Activated CD4-positive, alpha-beta T cell treated with anti-CD3 and anti-CD28 coated beads for 36 hours (primary cell): ENCODE results near the gene FXYD6. TPM values are rescaled to one million over a fixed set of nuclear protein-coding genes. Genes with fewer than 3 reads are reported as not detected.

ENCODE experiments used
- ATAC-seq: fragments of 200-7000 bp; cut with Tn5 transposase; one replicate; pipeline ENCODE4 v1.10.0; 2021; ENCODE audit warnings: mild to moderate bottlenecking, moderate library complexity
- CTCF ChIA-PET: fragments of 350-600 bp; sonication (Branson Sonifier 250); formaldehyde crosslinking; loops from one replicate; lab custom pipeline; 2021; ENCODE audit warnings: antibody characterized with exemption; lab: Charles Lee
- POLR2A ChIA-PET: fragments of 350-600 bp; sonication (Branson Sonifier 250); formaldehyde crosslinking; loops from one replicate; lab custom pipeline; 2021; ENCODE audit warnings: antibody characterized with exemption, inconsistent platforms; lab: Charles Lee
- DNase-seq: peaks from one replicate; pipeline ENCODE4 v3.0.0-alpha.2; 2020
- H3K27ac Mint-ChIP-seq: one replicate; pipeline ENCODE4 v1.8.0; 2021; ENCODE audit warnings: mixed read lengths
- H3K27me3 Mint-ChIP-seq: one replicate; pipeline ENCODE4 v1.8.0; 2021; ENCODE audit warnings: mixed read lengths
- H3K36me3 Mint-ChIP-seq: one replicate; pipeline ENCODE4 v1.8.0; 2021; ENCODE audit warnings: low read depth, mixed read lengths
- H3K4me1 Mint-ChIP-seq: one replicate; pipeline ENCODE4 v1.8.0; 2021; ENCODE audit warnings: mixed read lengths
- H3K4me3 Mint-ChIP-seq: one replicate; pipeline ENCODE4 v1.8.0; 2021; ENCODE audit warnings: mild to moderate bottlenecking, moderate library complexity, mixed read lengths
- H3K9me3 Mint-ChIP-seq: one replicate; pipeline ENCODE4 v1.8.0; 2021; ENCODE audit warnings: low read depth, mixed read lengths
- intact Hi-C, 2 experiments: fragments of 100-400 bp; cut with DNase I in 1 of 2; cut with micrococcal nuclease in 1 of 2; formaldehyde crosslinking; loops; one replicate each; pipeline versions ENCODE4 v1.14.2 to v1.15.1; 2022 to 2024; cut with DNase I, micrococcal nuclease
- total RNA-seq, 2 experiments: library from RNA; stranded (reverse); gene quantifications; one replicate each; pipeline ENCODE4 v1.2.3, GENCODE V29; 2021

FXYD6 gene
- total RNA-seq, 2 experiments from 2014 or later, result 0.46 to 0.47 TPM

DNA sequence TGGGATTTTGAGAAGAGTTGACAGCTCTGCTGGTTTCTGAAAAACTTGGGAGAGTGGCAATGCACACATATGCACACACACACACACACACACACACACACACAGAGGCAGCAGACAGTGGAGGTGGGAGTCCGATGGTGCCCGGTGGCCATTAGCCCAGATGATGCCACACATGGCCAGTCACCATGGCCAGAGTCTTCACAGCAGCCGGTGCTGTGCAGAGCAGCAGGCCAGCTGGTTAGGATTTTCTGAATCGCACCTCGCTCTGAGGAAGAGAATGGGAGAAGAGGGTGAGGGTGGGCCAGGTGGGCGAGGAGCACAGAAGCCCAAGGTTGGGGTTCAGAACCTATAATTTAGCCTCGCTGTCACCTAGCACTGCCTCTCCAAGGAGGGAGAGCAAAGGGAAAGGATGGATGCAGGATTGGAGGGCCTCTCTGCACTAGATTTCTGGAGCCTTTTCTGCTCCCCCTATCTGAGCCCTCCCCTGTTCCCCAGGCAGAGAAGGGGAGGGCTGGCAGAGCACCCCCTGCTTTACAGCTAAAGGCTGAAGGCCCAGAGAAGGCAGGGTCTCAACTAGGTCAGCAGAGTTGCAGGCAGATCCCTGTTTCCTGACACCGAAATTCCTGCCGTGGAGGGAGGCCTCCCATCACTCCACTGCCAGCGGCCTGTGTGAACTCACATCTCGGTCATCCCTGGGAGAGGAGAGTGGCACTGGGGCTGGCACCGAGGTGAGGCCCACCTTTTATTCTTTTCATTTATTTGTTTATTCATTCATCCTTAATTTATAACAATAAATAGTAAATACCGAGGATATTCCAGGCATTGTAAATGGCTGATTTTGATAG lies 25.8 kb upstream of the FXYD6 start:
- Mint-ChIP-seq H3K9me3 (no peaks in the 10 kb centered on the region), H3K27me3 (no peaks in the 10 kb centered on the region), H3K36me3 (no peaks in the 10 kb centered on the region), H3K4me1 (peaks cover 2% of the 10 kb centered on the region), H3K27ac (no peak overlapping the region), H3K4me3 (no peak overlapping the region)
- ATAC-seq, result no peak
- ChIA-PET CTCF (interaction anchor here (0.6 to 1.4 kb wide), 4 partner anchors 23 to 201 kb away, joined by 3 to 5 read pairs (median 3); no protein-coding TSS in a partner anchor), POLR2A (no interaction called here)
- DNase-seq, result no peak
- intact Hi-C loops, result no loop called here

GRCh38 chr11:117901601-117902000 lies 25.1 kb upstream of the FXYD6 start:
- ATAC-seq (no peak), DNase-seq (no peak)
- ChIA-PET POLR2A (no interaction called here), CTCF (interaction anchor here (0.6 to 1.4 kb wide), 3 partner anchors 23 to 202 kb away, joined by 3 to 5 read pairs (median 3); no protein-coding TSS in a partner anchor)
- intact Hi-C loops, result no loop called here
- Mint-ChIP-seq H3K4me3 (no peak overlapping the region), H3K4me1 (no peaks in the 10 kb centered on the region), H3K27me3 (no peaks in the 10 kb centered on the region), H3K36me3 (no peaks in the 10 kb centered on the region), H3K27ac (no peak overlapping the region), H3K9me3 (no peaks in the 10 kb centered on the region)

GRCh38 chr11:117900720-117901440 lies 24.4 kb upstream of the FXYD6 start:
- Mint-ChIP-seq H3K36me3 (no peaks in the 10 kb centered on the region), H3K27me3 (no peaks in the 10 kb centered on the region), H3K27ac (no peak overlapping the region), H3K4me3 (no peak overlapping the region), H3K4me1 (no peaks in the 10 kb centered on the region), H3K9me3 (no peaks in the 10 kb centered on the region)
- ATAC-seq (no peak), DNase-seq (no peak)
- intact Hi-C loops, result no loop called here
- CTCF ChIA-PET, result interaction anchor here (0.8 to 1.4 kb wide), 3 partner anchors 9 to 62 kb away, joined by 3 to 5 read pairs (median 4); no protein-coding TSS in a partner anchor
- POLR2A ChIA-PET, result no interaction called here

- Mint-ChIP-seq H3K27me3 (no peaks in the 10 kb centered on the region), H3K4me1 (no peaks in the 10 kb centered on the region), H3K36me3 (no peaks in the 10 kb centered on the region), H3K27ac (no peak overlapping the region), H3K9me3 (no peaks in the 10 kb centered on the region), H3K4me3 (no peak overlapping the region)
- CTCF ChIA-PET, result interaction anchor here (0.9 kb wide), 1 partner anchor 8 kb away, joined by 3 read pairs; no protein-coding TSS in a partner anchor
- POLR2A ChIA-PET, result interaction anchor here (0.6 kb wide), 1 partner anchor 647 kb away, joined by 3 read pairs; no protein-coding TSS in a partner anchor
- intact Hi-C loops, result no loop called here
- ATAC-seq (no peak), DNase-seq (no peak)
These were observed 23.7 kb upstream of the FXYD6 start for GRCh38 chr11:117900121-117900648.

GRCh38 chr11:117898059-117898458 lies 21.6 kb upstream of the FXYD6 start:
- ChIA-PET CTCF (no interaction called here), POLR2A (no interaction called here)
- no peaks in the 10 kb centered on the region for H3K36me3 Mint-ChIP-seq
- peaks cover under 1% of the 10 kb centered on the region for H3K27me3 Mint-ChIP-seq
- no peak for ATAC-seq
- H3K4me1 Mint-ChIP-seq, result no peaks in the 10 kb centered on the region
- no peak overlapping the region for H3K4me3 Mint-ChIP-seq
- no peak overlapping the region for H3K27ac Mint-ChIP-seq
- intact Hi-C loops, result no loop called here
- no peak for DNase-seq
- H3K9me3 Mint-ChIP-seq, result no peaks in the 10 kb centered on the region

DNA sequence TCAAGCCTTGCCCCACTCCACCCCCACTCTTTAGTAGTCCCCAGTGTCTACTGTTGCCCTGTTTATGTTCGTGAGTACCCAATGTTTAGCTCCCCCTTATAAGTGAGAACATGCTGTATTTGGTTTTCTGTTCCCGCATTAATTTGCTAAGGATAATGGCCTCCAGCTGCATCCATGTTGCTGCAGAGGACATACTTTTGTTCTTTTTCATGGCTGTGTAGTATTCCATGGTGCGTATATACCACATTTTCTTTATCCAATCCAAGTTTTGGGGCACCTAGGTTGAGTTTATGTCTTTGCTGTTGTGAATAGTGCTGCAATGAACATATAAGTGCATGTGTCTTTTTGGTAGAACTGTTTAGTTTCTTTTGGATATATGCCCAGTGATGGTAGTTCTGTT lies 16.2 kb upstream of the FXYD6 start:
- POLR2A ChIA-PET, result no interaction called here
- DNase-seq (no peak), ATAC-seq (no peak)
- Mint-ChIP-seq H3K36me3 (no peaks in the 10 kb centered on the region), H3K27me3 (peaks cover 2% of the 10 kb centered on the region), H3K27ac (no peak overlapping the region), H3K4me1 (no peaks in the 10 kb centered on the region), H3K9me3 (peaks cover 12% of the 10 kb centered on the region), H3K4me3 (no peak overlapping the region)
- CTCF ChIA-PET, result interaction anchor here (1.6 kb wide), 1 partner anchor 16 kb away, joined by 4 read pairs; no protein-coding TSS in a partner anchor
- intact Hi-C loops, result no loop called here

GRCh38 chr11:117891362-117891761 lies 14.9 kb upstream of the FXYD6 start:
- no peak overlapping the region for H3K4me3 Mint-ChIP-seq
- CTCF ChIA-PET, result interaction anchor here (0.7 to 1.6 kb wide), 6 partner anchors 9 to 56 kb away, joined by 3 to 7 read pairs (median 4); no protein-coding TSS in a partner anchor
- intact Hi-C loops, result no loop called here
- H3K4me1 Mint-ChIP-seq, result no peaks in the 10 kb centered on the region
- H3K9me3 Mint-ChIP-seq, result peaks cover 12% of the 10 kb centered on the region
- no peaks in the 10 kb centered on the region for H3K36me3 Mint-ChIP-seq
- peaks cover 2% of the 10 kb centered on the region for H3K27me3 Mint-ChIP-seq
- POLR2A ChIA-PET, result no interaction called here
- DNase-seq (no peak), ATAC-seq (no peak)
- no peak overlapping the region for H3K27ac Mint-ChIP-seq

GRCh38 chr11:117888139-117888566 lies 11.7 kb upstream of the FXYD6 start:
- intact Hi-C loops, result no loop called here
- H3K9me3 Mint-ChIP-seq, result peaks cover 12% of the 10 kb centered on the region
- ChIA-PET CTCF (interaction anchor here (1.0 to 1.6 kb wide), 2 partner anchors 10 to 42 kb away, joined by 3 to 4 read pairs; no protein-coding TSS in a partner anchor), POLR2A (no interaction called here)
- no peak overlapping the region for H3K4me3 Mint-ChIP-seq
- peaks cover 2% of the 10 kb centered on the region for H3K27me3 Mint-ChIP-seq
- H3K36me3 Mint-ChIP-seq, result no peaks in the 10 kb centered on the region
- DNase-seq (no peak), ATAC-seq (no peak)
- peaks cover 2% of the 10 kb centered on the region for H3K4me1 Mint-ChIP-seq
- H3K27ac Mint-ChIP-seq, result no peak overlapping the region

- Mint-ChIP-seq H3K9me3 (peaks cover 10% of the 10 kb centered on the region), H3K27ac (no peak overlapping the region), H3K4me3 (no peak overlapping the region), H3K4me1 (peaks cover 2% of the 10 kb centered on the region), H3K27me3 (no peaks in the 10 kb centered on the region), H3K36me3 (no peaks in the 10 kb centered on the region)
- intact Hi-C loops, result no loop called here
- DNase-seq, result no peak
- CTCF ChIA-PET, result interaction anchor here (1.6 kb wide), 1 partner anchor 10 kb away, joined by 3 read pairs; no protein-coding TSS in a partner anchor
- POLR2A ChIA-PET, result no interaction called here
- no peak for ATAC-seq
These were observed 11.1 kb upstream of the FXYD6 start for GRCh38 chr11:117887431-117888138.

- Mint-ChIP-seq H3K27ac (no peak overlapping the region), H3K27me3 (no peaks in the 10 kb centered on the region), H3K36me3 (no peaks in the 10 kb centered on the region), H3K4me1 (peaks cover 2% of the 10 kb centered on the region), H3K4me3 (no peak overlapping the region), H3K9me3 (peaks cover 4% of the 10 kb centered on the region)
- POLR2A ChIA-PET, result no interaction called here
- CTCF ChIA-PET, result no interaction called here
- ATAC-seq, result no peak
- intact Hi-C loops, result no loop called here
- DNase-seq, result no peak
These were observed 9.3 kb upstream of the FXYD6 start for GRCh38 chr11:117885777-117886176.
